Activated CD4-positive, alpha-beta T cell treated with anti-CD3 and anti-CD28 coated beads for 24 hours (primary cell): ENCODE data around the gene PLAU.
"Not testable (repeated sequence)": the region's sequence is repeated elsewhere in the genome, so short reads cannot be mapped to it uniquely, and the experiment has no call there.

ENCODE experiments used
- DNase-seq, 2 donors: peaks; one replicate each; pipeline ENCODE4 v3.0.0-alpha.2; 2020; ENCODE audit warnings: low read depth in 2 of 2

The PLAU gene

GRCh38 chr10:73950155-73950948 lies 39.4 kb downstream of the PLAU start:
- DNase-seq: no peak

GRCh38 chr10:73953665-73954064 lies 42.7 kb downstream of the PLAU start:
- DNase-seq: no peak

- no peak for DNase-seq
Observed at GRCh38 chr10:73954737-73955136, 43.8 kb downstream of the PLAU start.

GRCh38 chr10:73955719-73956118 lies 44.8 kb downstream of the PLAU start:
- DNase-seq: no peak

- no peak for DNase-seq
Observed at GRCh38 chr10:73956476-73957359, 45.8 kb downstream of the PLAU start.

- no peak for DNase-seq
Observed at GRCh38 chr10:73959484-73960243, 48.7 kb downstream of the PLAU start.

- no peak for DNase-seq
Observed at GRCh38 chr10:73962386-73962785, 51.5 kb downstream of the PLAU start.

GRCh38 chr10:73963533-73963932 lies 52.6 kb downstream of the PLAU start:
- not testable (repeated sequence) for DNase-seq

GRCh38 chr10:73964743-73965142 lies 53.8 kb downstream of the PLAU start:
- no peak for DNase-seq

GRCh38 chr10:73965267-73965889 lies 54.4 kb downstream of the PLAU start:
- DNase-seq: not testable (repeated sequence)

- DNase-seq: no peak
Observed at GRCh38 chr10:73965890-73966768, 55.2 kb downstream of the PLAU start.

GRCh38 chr10:73967022-73967429 lies 56.1 kb downstream of the PLAU start:
- DNase-seq: no peak
